Measurements from ENCODE around the gene HLA-DOA. TPM values are rescaled to one million over a fixed set of nuclear protein-coding genes. Genes with fewer than 3 reads are reported as not detected.

The HLA-DOA gene
- total RNA-seq, 1 experiment from 2014 or later: not detected

GRCh38 chr6:33028220-33028849, 18.9 kb upstream of the HLA-DOA start:
- POLR2A ChIA-PET (ENCODE audit: unreplicated experiment): no interaction called here
- Histone ChIP-seq H3K9me2 (replicated peaks; ENCODE audit: low read length) (no peaks in the 10 kb centered on the region), H3K9me3 (ENCODE audit: low read length) (no peaks in the 10 kb centered on the region), H3F3A (ENCODE audit: low read length, unreplicated experiment) (no peaks in the 10 kb centered on the region), H3K79me2 (ENCODE audit: low read length) (no peaks in the 10 kb centered on the region), H3K27ac (ENCODE audit: low read length) (no peak overlapping the region), H3K4me3 (ENCODE audit: low read length) (no peak overlapping the region), H3K27me3 (ENCODE audit: low read length) (peaks cover 62% of the 10 kb centered on the region), H2AFZ (ENCODE audit: low read length) (no peak overlapping the region), H3K4me2 (ENCODE audit: low read length) (no peak overlapping the region), H3K9ac (ENCODE audit: low read length) (no peak overlapping the region), H3K4me1 (ENCODE audit: insufficient read depth, low read length) (no peaks in the 10 kb centered on the region), H4K20me1 (ENCODE audit: low read length) (no peaks in the 10 kb centered on the region), H3K36me3 (ENCODE audit: low read depth, low read length) (no peaks in the 10 kb centered on the region)
- DNase-seq (no peak), ATAC-seq (no peak)
- CTCF ChIA-PET: no interaction called here
- no TSS peak for BruUV-seq (replicated peaks)
- intact Hi-C loops (cut with micrococcal nuclease): no loop called here
- no peak for TF ChIP-seq EZH2 (IDR thresholded peaks at IDR 0.05; ENCODE audit: low read length, unreplicated experiment)

GRCh38 chr6:33024521-33024920, 15.1 kb upstream of the HLA-DOA start:
- POLR2A ChIA-PET (ENCODE audit: unreplicated experiment): no interaction called here
- H4K20me1 ChIP-seq (ENCODE audit: low read length): no peaks in the 10 kb centered on the region
- no peak overlapping the region for H3K27ac ChIP-seq (ENCODE audit: low read length)
- H3F3A ChIP-seq (ENCODE audit: low read length, unreplicated experiment): no peaks in the 10 kb centered on the region
- no peaks in the 10 kb centered on the region for H3K36me3 ChIP-seq (ENCODE audit: low read depth, low read length)
- H3K4me1 ChIP-seq (ENCODE audit: insufficient read depth, low read length): no peaks in the 10 kb centered on the region
- ATAC-seq (no peak), DNase-seq (no peak)
- H3K4me3 ChIP-seq (ENCODE audit: low read length): no peak overlapping the region
- H3K79me2 ChIP-seq (ENCODE audit: low read length): no peaks in the 10 kb centered on the region
- H2AFZ ChIP-seq (ENCODE audit: low read length): no peak overlapping the region
- H3K9me3 ChIP-seq (ENCODE audit: low read length): no peaks in the 10 kb centered on the region
- no peak for TF ChIP-seq EZH2phosphoT487 (IDR thresholded peaks at IDR 0.05; ENCODE audit: borderline replicate concordance, low read length)
- TF ChIP-seq EZH2 (IDR thresholded peaks at IDR 0.05; ENCODE audit: low read length, unreplicated experiment): no peak
- TF ChIP-seq CTCF (conservative IDR thresholded peaks at IDR 0.05; ENCODE audit: low read depth, low read length): no peak
- H3K4me2 ChIP-seq (ENCODE audit: low read length): no peak overlapping the region
- intact Hi-C loops (cut with micrococcal nuclease): no loop called here
- H3K9ac ChIP-seq (ENCODE audit: low read length): no peak overlapping the region
- CTCF ChIA-PET: no interaction called here
- no peaks in the 10 kb centered on the region for H3K9me2 ChIP-seq (replicated peaks; ENCODE audit: low read length)
- no TSS peak for BruUV-seq (replicated peaks)
- H3K27me3 ChIP-seq (ENCODE audit: low read length): peaks cover 60% of the 10 kb centered on the region

- POLR2A ChIA-PET (ENCODE audit: unreplicated experiment): no interaction called here
- H3K4me2 ChIP-seq (ENCODE audit: low read length): no peak overlapping the region
- CTCF ChIA-PET: no interaction called here
- no peaks in the 10 kb centered on the region for H3F3A ChIP-seq (ENCODE audit: low read length, unreplicated experiment)
- no peaks in the 10 kb centered on the region for H3K9me2 ChIP-seq (replicated peaks; ENCODE audit: low read length)
- H3K4me3 ChIP-seq (ENCODE audit: low read length): no peak overlapping the region
- no peaks in the 10 kb centered on the region for H3K36me3 ChIP-seq (ENCODE audit: low read depth, low read length)
- H3K27me3 ChIP-seq (ENCODE audit: low read length): peaks cover 63% of the 10 kb centered on the region
- no TSS peak for BruUV-seq (replicated peaks)
- H2AFZ ChIP-seq (ENCODE audit: low read length): no peak overlapping the region
- H3K9ac ChIP-seq (ENCODE audit: low read length): no peak overlapping the region
- no peaks in the 10 kb centered on the region for H3K9me3 ChIP-seq (ENCODE audit: low read length)
- intact Hi-C loops (cut with micrococcal nuclease): no loop called here
- no peak for DNase-seq
- H3K4me1 ChIP-seq (ENCODE audit: insufficient read depth, low read length): no peaks in the 10 kb centered on the region
- TF ChIP-seq EZH2phosphoT487 (IDR thresholded peaks at IDR 0.05; ENCODE audit: borderline replicate concordance, low read length): no peak
- no peak for TF ChIP-seq EZH2 (IDR thresholded peaks at IDR 0.05; ENCODE audit: low read length, unreplicated experiment)
- no peak for TF ChIP-seq CTCF (conservative IDR thresholded peaks at IDR 0.05; ENCODE audit: low read depth, low read length)
- H3K79me2 ChIP-seq (ENCODE audit: low read length): no peaks in the 10 kb centered on the region
- ATAC-seq: no peak
- no peak overlapping the region for H3K27ac ChIP-seq (ENCODE audit: low read length)
- H4K20me1 ChIP-seq (ENCODE audit: low read length): no peaks in the 10 kb centered on the region
Observed at GRCh38 chr6:33023536-33023935, 14.1 kb upstream of the HLA-DOA start.

Measured in PC-3 (cell line).